Measurements from ENCODE around the gene GDF15. TPM values are rescaled to one million over a fixed set of nuclear protein-coding genes. Genes with fewer than 3 reads are reported as not detected.
A peak's percentile ranks its signal among the peaks of the same experiment; 100 is the strongest.

The GDF15 gene
- total RNA-seq, 4 donors from 2014 or later, result 0.76 to 2.3 TPM; not detected in 2

- no peak for DNase-seq
- Histone ChIP-seq H3K27me3 (peaks cover 0 to 22% (median 0%) of the 10 kb centered on the region in 4 donors), H3K27ac (peak overlapping the region in 3 of 4 donors; percentile 23 to 65 (median 58)), H3K9me3 (no peaks in the 10 kb centered on the region), H3K4me1 (peaks cover 33 to 86% (median 43%) of the 10 kb centered on the region in 3 donors), H3K36me3 (peaks cover 0 to 9% (median 0%) of the 10 kb centered on the region in 3 donors), H3K4me3 (peak overlapping the region in 2 of 4 donors; percentile 52 to 66)
- intact Hi-C loops (cut with DNase I), result no loop called here
- no peak for TF ChIP-seq POLR2A (IDR thresholded peaks at IDR 0.05)
- no peak for TF ChIP-seq CTCF (IDR thresholded peaks at IDR 0.05)
- 73 to 80% methylated on average over 8 to 13 of the region's 21 CpGs for WGBS, 2 donors
Measured at GRCh38 chr19:18434411-18435175, 48.6 kb downstream of the GDF15 start.

- 93 to 99% methylated on average over 15 to 19 of the region's 49 CpGs for WGBS, 2 donors
- DNase-seq, result no peak
- Histone ChIP-seq H3K4me3 (no peak overlapping the region), H3K27me3 (peaks cover 0 to 22% (median 0%) of the 10 kb centered on the region in 4 donors), H3K4me1 (peaks cover 32 to 84% (median 43%) of the 10 kb centered on the region in 3 donors), H3K27ac (no peak overlapping the region), H3K36me3 (peaks cover 0 to 9% (median 0%) of the 10 kb centered on the region in 3 donors), H3K9me3 (no peaks in the 10 kb centered on the region)
- TF ChIP-seq POLR2A (IDR thresholded peaks at IDR 0.05), result no peak
- TF ChIP-seq CTCF (IDR thresholded peaks at IDR 0.05), result no peak
- intact Hi-C loops (cut with DNase I), result no loop called here
Measured at GRCh38 chr19:18435178-18435841, 49.4 kb downstream of the GDF15 start.

GRCh38 chr19:18435842-18436670, 50.1 kb downstream of the GDF15 start:
- TF ChIP-seq CTCF (IDR thresholded peaks at IDR 0.05), result no peak
- no peak for TF ChIP-seq POLR2A (IDR thresholded peaks at IDR 0.05)
- no peaks in the 10 kb centered on the region for H3K9me3 ChIP-seq
- H3K36me3 ChIP-seq, result peaks cover 0 to 9% (median 0%) of the 10 kb centered on the region in 3 donors
- H3K27me3 ChIP-seq, result peaks cover 0 to 22% (median 0%) of the 10 kb centered on the region in 4 donors
- 66 to 73% methylated on average over 6 to 23 of the region's 46 CpGs for WGBS, 2 donors
- DNase-seq, result no peak
- intact Hi-C loops (cut with DNase I), result no loop called here
- H3K27ac ChIP-seq, result peak overlapping the region in 2 of 4 donors; percentile 79 to 84
- peak overlapping the region in 2 of 4 donors; percentile 62 to 71 for H3K4me3 ChIP-seq
- peaks cover 32 to 77% (median 43%) of the 10 kb centered on the region in 3 donors for H3K4me1 ChIP-seq

GRCh38 chr19:18436671-18437490, 50.9 kb downstream of the GDF15 start:
- H3K9me3 ChIP-seq, result no peaks in the 10 kb centered on the region
- no peak for DNase-seq
- TF ChIP-seq CTCF (IDR thresholded peaks at IDR 0.05) (no peak), POLR2A (IDR thresholded peaks at IDR 0.05) (no peak)
- peaks cover 0 to 22% (median 0%) of the 10 kb centered on the region in 4 donors for H3K27me3 ChIP-seq
- peaks cover 32 to 77% (median 43%) of the 10 kb centered on the region in 3 donors for H3K4me1 ChIP-seq
- 50 to 65% methylated on average over 26 to 33 of the region's 67 CpGs for WGBS, 2 donors
- peak overlapping the region in 3 of 4 donors; percentile 22 to 84 (median 79) for H3K27ac ChIP-seq
- intact Hi-C loops (cut with DNase I), result no loop called here
- peaks cover 0 to 9% (median 0%) of the 10 kb centered on the region in 3 donors for H3K36me3 ChIP-seq
- peak overlapping the region; percentile 39 to 71 (median 58) for H3K4me3 ChIP-seq

All from esophagus squamous epithelium (tissue), 5 donors.